Breast epithelium (tissue), 4 donors: Measurements from ENCODE around the gene C11orf86. TPM values are rescaled to one million over a fixed set of nuclear protein-coding genes. Genes with fewer than 3 reads are reported as not detected.
"Not testable (repeated sequence)": the region's sequence is repeated elsewhere in the genome, so short reads cannot be mapped to it uniquely, and the experiment has no call there.

Experiments
- DNase-seq, 2 donors: peaks; one replicate each; pipeline ENCODE4 v3.0.0-alpha.2; 2019; ENCODE audit warnings: low spot score in 2 of 2
- H3K27ac ChIP-seq, 2 donors: fragments of 200-600 bp; sonication (generic) in 1 of 2; one replicate each; pipeline ENCODE4 v1.5.1; 2016 to 2019; ENCODE audit warnings: mild to moderate bottlenecking in 1 of 2
- H3K27me3 ChIP-seq, 2 donors: fragments of 200-600 bp; sonication (generic) in 1 of 2; one replicate each; pipeline versions ENCODE4 v1.5.1 to v1.6.0; 2017 to 2019; ENCODE audit warnings: control low read depth in 1 of 2, mild to moderate bottlenecking in 1 of 2
- H3K36me3 ChIP-seq: fragments of 200-600 bp; one replicate; pipeline ENCODE4 v1.5.1; 2019
- H3K4me1 ChIP-seq, 2 donors: fragments of 200-600 bp; sonication (generic); one replicate each; pipeline ENCODE4 v1.5.1; 2016 to 2019; ENCODE audit warnings: control low read depth in 1 of 2
- H3K4me3 ChIP-seq, 3 donors: fragments of 200-600 bp; sonication (generic); 1 replicate in 2 of 3; 2 replicates in 1 of 3; pipeline ENCODE4 v1.5.1; 2016 to 2019; ENCODE audit warnings: mild to moderate bottlenecking in 3 of 3, moderate library complexity in 2 of 3
- H3K9me3 ChIP-seq, 2 donors: fragments of 200-600 bp; sonication (generic) in 1 of 2; one replicate each; pipeline ENCODE4 v1.5.1; 2016 to 2019; ENCODE audit warnings: control low read depth in 1 of 2
- POLR2A ChIP-seq: fragments of 450-650 bp; IDR thresholded peaks from one replicate; pipeline ENCODE4 v1.6.1; 2016; ENCODE audit warnings: antibody characterized with exemption, mild to moderate bottlenecking, moderate library complexity
- POLR2AphosphoS5 ChIP-seq, 3 donors: sonication (generic); formaldehyde crosslinking; IDR thresholded peaks; one replicate each; pipeline ENCODE4 v1.6.1; 2017; ENCODE audit warnings: antibody characterized with exemption in 3 of 3
- intact Hi-C: fragments of 100-400 bp; cut with DNase I; formaldehyde crosslinking; loops from one replicate; pipeline ENCODE4 v1.15.1; 2023; ENCODE audit warnings: low total_unique reads
- total RNA-seq, 3 donors: library from RNA; depleted of rRNA; stranded (reverse); fragments of >200 nt; gene quantifications; one replicate each; pipeline ENCODE4 v1.1.0, GENCODE V29; 2016
- TF ChIP-seq, protein P1 (sequence below), 3 donors: fragments of 450-650 bp; IDR thresholded peaks; one replicate each; pipeline ENCODE4 v1.5.1; 2016 to 2017; ENCODE audit warnings: antibody characterized with exemption in 3 of 3, mild to moderate bottlenecking in 3 of 3, moderate library complexity in 3 of 3

The C11orf86 gene
- total RNA-seq, 3 donors from 2014 or later, result not detected

DNA sequence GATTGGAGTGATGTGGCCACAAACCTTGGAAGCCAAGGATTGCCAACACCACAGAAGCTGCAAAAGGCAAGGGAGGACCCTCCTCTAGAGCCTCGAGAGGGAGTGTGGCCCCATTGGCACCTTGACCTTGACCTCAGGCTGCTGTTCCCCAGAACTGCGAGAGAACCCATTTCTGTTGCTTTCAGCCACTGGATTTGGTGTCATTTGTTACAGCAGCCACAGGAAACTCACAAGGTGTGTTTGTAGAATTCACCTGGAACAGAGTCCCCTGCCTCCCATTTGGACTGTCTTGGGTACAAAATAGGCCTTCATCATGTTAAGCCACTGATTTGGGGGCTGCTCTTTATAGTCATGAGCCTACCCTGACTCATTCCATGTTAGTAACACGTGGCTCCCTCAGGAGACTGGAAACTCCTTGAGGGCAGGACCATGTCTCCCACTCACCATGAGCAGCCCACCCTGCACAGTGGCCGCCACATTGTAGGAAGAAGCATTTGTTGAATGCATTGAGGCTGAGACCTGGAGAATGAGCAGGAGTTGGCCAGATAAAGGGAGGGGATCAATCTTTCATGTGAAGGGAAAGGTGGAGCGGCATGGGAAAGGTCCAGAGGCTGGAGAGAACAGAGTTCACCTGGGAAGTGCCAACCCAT, 8.3 kb downstream of the C11orf86 start:
- Histone ChIP-seq H3K27me3 (no peaks in the 10 kb centered on the region), H3K36me3 (no peaks in the 10 kb centered on the region), H3K4me1 (peaks cover 0 to 7% of the 10 kb centered on the region in 2 donors), H3K9me3 (peaks cover 0 to 4% of the 10 kb centered on the region in 2 donors), H3K4me3 (no peak overlapping the region), H3K27ac (peak overlapping the region; percentile 37 to 55)
- TF ChIP-seq, protein P1, sequence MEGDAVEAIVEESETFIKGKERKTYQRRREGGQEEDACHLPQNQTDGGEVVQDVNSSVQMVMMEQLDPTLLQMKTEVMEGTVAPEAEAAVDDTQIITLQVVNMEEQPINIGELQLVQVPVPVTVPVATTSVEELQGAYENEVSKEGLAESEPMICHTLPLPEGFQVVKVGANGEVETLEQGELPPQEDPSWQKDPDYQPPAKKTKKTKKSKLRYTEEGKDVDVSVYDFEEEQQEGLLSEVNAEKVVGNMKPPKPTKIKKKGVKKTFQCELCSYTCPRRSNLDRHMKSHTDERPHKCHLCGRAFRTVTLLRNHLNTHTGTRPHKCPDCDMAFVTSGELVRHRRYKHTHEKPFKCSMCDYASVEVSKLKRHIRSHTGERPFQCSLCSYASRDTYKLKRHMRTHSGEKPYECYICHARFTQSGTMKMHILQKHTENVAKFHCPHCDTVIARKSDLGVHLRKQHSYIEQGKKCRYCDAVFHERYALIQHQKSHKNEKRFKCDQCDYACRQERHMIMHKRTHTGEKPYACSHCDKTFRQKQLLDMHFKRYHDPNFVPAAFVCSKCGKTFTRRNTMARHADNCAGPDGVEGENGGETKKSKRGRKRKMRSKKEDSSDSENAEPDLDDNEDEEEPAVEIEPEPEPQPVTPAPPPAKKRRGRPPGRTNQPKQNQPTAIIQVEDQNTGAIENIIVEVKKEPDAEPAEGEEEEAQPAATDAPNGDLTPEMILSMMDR (IDR thresholded peaks at IDR 0.05), result no peak
- TF ChIP-seq POLR2AphosphoS5 (IDR thresholded peaks at IDR 0.05), result no peak
- TF ChIP-seq POLR2A, result no peak
- intact Hi-C loops, result no loop called here
- no peak for DNase-seq

DNA sequence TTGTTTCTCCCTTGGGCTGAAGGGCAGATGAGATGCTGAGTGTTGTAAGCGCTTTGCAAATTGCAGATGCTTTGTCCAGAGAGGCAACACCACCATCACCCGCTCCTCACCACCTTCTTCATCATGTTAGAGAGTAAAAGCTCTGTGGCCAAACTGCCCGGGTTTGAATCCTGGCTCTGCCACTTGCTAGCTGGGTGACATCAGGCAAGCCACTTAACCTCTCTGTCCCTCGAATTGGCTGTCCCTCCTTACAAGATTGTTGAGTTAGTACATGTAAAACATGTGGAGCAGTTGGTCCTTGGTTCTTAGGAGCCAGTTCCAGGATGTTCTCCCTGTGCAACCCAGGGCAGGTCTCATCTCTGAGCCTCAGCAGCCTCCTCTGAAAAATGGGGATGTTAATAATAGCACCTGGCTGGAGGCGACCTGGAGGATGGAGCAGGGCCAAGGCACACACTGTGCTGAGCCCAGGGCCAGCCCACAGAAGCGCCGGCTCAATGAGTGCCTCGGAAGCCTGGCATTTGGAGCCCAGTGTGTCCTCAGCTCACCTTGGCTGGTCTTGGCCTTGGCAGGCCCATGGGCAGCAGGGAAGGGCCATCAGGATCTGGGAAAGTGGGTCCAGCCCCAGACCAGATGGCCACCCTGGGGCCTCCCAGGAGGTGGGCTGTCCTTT, 10.5 kb downstream of the C11orf86 start:
- no peak for TF ChIP-seq POLR2A
- TF ChIP-seq POLR2AphosphoS5 (IDR thresholded peaks at IDR 0.05), result peak in 1 of 3 donors; percentile 28
- H3K4me1 ChIP-seq, result peaks cover 0 to 7% of the 10 kb centered on the region in 2 donors
- no peaks in the 10 kb centered on the region for H3K36me3 ChIP-seq
- DNase-seq, result peak; percentile 63 to 81
- H3K9me3 ChIP-seq, result no peaks in the 10 kb centered on the region
- peak overlapping the region; percentile 35 to 65 for H3K27ac ChIP-seq
- intact Hi-C loops, result no loop called here
- H3K27me3 ChIP-seq, result no peaks in the 10 kb centered on the region
- no peak overlapping the region for H3K4me3 ChIP-seq

DNA sequence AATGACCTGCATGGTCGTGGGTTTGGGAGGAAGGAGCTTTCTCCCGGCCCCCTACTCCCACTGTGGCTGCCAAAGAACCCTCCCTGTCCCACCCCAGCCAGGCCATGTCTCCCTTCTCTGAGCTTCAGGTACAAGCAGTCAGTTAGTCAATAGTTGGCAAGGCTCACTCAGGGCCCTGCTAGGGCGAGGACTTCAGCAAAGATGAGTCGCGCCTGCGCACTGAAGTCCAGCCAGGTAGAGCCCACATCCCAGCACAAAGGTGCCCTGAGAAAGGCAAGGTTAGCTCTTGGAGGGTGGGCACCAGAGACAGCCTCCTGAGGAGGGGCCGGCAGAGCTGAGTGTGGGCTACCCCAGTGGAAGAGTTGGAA, 11.1 kb downstream of the C11orf86 start:
- Histone ChIP-seq H3K9me3 (no peaks in the 10 kb centered on the region), H3K4me1 (peaks cover 0 to 7% of the 10 kb centered on the region in 2 donors), H3K36me3 (no peaks in the 10 kb centered on the region), H3K27ac (peak overlapping the region; percentile 35 to 65), H3K27me3 (no peaks in the 10 kb centered on the region), H3K4me3 (no peak overlapping the region)
- TF ChIP-seq, protein P1 (IDR thresholded peaks at IDR 0.05), result no peak
- no peak for TF ChIP-seq POLR2A
- peak in 1 of 2 donors; percentile 42 for DNase-seq
- intact Hi-C loops, result no loop called here

DNA sequence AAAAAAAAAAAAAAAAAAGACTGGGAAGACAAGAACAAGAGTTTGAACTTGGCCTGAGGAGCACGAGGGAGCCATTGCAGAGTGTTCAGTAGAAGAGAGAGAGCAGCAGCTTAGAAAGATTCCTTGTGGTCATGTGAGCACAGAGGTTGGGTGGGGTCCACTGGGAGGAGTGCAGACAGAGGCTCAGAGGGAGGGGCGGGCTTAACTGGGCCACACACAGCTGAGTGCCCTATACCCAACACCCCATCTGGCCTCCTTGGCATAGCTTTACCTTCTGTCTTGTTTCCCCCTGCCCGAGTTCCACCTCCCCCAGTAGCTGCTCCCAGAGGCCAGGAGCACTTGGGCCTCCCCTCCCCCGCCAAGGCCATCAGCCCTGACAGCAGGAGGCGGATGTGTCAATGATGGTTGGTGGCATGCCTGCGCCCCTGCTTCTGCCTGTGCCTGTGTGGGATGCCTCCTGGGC, 12.1 kb downstream of the C11orf86 start:
- intact Hi-C loops, result no loop called here
- Histone ChIP-seq H3K36me3 (no peaks in the 10 kb centered on the region), H3K4me1 (peaks cover 0 to 7% of the 10 kb centered on the region in 2 donors), H3K4me3 (no peak overlapping the region), H3K9me3 (no peaks in the 10 kb centered on the region), H3K27ac (no peak overlapping the region), H3K27me3 (no peaks in the 10 kb centered on the region)
- DNase-seq, result no peak
- no peak for TF ChIP-seq POLR2AphosphoS5 (IDR thresholded peaks at IDR 0.05)
- TF ChIP-seq POLR2A, result no peak
- TF ChIP-seq, protein P1 (IDR thresholded peaks at IDR 0.05), result no peak

DNA sequence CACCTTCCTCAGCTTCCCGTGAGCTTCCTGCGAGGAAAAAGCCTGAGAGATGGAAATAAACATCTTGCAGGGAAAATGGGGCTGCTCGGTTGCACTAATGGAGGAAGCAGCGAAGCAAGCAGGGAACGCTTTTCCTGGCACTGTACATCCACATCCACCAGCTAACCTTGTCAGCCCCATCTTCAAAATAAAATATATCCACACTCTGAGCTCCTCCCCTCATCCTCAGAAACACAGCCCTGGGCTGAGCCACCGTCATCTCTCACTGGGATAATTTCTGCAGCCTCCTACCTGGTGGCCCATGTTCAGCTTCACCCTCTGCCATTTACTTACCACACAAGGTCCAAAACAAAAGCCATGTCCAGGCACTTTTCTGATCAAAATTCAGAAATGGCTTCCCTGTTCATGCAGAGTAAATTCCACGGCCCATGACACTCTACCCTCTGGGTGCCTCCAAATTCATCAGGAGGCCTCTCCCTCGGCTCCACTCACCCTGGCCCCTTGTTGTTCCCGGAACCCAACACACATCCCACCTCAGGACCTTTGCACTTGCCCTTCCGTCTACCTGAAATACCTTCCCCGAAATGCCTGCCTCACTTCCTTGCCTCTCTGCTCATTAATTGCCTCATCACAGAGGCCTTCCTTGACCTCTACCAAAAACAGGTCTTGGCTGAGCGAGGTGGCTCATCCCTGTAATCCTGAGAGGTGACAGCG, 13.0 kb downstream of the C11orf86 start:
- TF ChIP-seq, protein P1 (IDR thresholded peaks at IDR 0.05), result no peak
- TF ChIP-seq POLR2A (no peak), POLR2AphosphoS5 (IDR thresholded peaks at IDR 0.05) (no peak)
- Histone ChIP-seq H3K4me1 (peaks cover 0 to 7% of the 10 kb centered on the region in 2 donors), H3K36me3 (no peaks in the 10 kb centered on the region), H3K27me3 (no peaks in the 10 kb centered on the region), H3K4me3 (no peak overlapping the region), H3K27ac (no peak overlapping the region), H3K9me3 (no peaks in the 10 kb centered on the region)
- DNase-seq, result no peak
- intact Hi-C loops, result no loop called here

DNA sequence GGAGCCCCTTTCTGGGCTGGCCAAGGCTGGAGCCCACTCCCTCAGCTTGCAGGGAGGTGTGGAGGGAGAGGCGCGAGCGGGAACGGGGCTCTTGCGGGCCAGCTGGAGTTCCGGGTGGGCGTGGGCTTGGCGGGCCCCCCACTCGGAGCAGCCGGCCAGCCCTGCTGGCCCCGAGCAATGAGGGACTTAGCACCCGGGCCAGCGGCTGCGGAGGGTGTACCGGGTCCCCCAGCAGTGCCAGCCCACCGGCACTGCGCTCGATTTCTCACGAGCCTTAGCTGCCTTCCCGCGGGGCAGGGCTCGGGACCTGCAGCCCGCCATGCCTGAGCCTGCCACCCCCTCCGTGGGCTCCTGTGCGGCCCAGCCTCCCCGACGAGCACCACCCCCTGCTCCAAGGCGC, 13.6 kb downstream of the C11orf86 start:
- DNase-seq, intact Hi-C loops, H3K36me3 ChIP-seq: not testable (repeated sequence)

DNA sequence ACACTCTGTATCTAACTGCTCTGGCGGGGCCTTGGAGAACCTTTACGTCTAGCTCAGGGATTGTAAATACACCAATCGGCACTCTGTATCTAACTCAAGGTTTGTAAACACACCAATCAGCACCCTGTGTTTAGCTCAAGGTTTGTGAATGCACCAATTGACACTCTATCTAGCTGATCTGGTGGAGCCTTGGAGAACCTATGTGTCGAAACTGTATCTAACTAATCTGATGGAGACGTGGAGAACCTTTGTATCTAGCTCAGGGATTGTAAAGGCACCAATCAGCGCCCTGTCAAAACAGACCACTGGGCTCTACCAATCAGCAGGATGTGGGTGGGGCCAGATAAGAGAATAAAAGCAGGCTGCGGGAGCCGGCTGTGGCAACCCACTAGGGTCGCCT, 14.3 kb downstream of the C11orf86 start:
- H3K27me3 ChIP-seq, H3K4me1 ChIP-seq, H3K36me3 ChIP-seq, H3K27ac ChIP-seq, DNase-seq, intact Hi-C loops, H3K9me3 ChIP-seq, H3K4me3 ChIP-seq: not testable (repeated sequence)

More for the DNA sequence above, 13.6 kb downstream of the C11orf86 start:
- H3K27ac ChIP-seq, H3K4me3 ChIP-seq, H3K4me1 ChIP-seq, H3K27me3 ChIP-seq, H3K9me3 ChIP-seq: not testable (repeated sequence)
